NOMO-1 treated with dmso at 0.1 percent for 144 hours (cell line): ENCODE measurements around the gene CCND2.
A peak's percentile ranks its signal among the peaks of the same experiment; 100 is the strongest.

Experiments used
- DNase-seq: peaks from one replicate; lab custom pipeline; 2025; ENCODE audit not compliant: unreplicated experiment; lab: John Stamatoyannopoulos, UW

Gene CCND2

DNA sequence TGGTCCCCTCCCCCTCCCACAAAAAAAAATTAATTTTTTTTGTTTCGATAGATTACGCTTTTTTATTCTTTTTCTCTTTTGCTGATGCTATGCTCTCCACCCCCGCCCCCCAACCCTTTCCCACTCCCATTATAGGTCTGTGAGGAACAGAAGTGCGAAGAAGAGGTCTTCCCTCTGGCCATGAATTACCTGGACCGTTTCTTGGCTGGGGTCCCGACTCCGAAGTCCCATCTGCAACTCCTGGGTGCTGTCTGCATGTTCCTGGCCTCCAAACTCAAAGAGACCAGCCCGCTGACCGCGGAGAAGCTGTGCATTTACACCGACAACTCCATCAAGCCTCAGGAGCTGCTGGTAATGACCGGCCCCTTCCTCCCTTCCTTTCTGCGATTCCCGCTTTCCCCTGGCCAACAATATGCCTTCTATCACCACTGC lies 2.3 kb downstream of the CCND2 start:
- no peak for DNase-seq

GRCh38 chr12:4276524-4277204 lies 3.1 kb downstream of the CCND2 start:
- peak; percentile 39 for DNase-seq

DNA sequence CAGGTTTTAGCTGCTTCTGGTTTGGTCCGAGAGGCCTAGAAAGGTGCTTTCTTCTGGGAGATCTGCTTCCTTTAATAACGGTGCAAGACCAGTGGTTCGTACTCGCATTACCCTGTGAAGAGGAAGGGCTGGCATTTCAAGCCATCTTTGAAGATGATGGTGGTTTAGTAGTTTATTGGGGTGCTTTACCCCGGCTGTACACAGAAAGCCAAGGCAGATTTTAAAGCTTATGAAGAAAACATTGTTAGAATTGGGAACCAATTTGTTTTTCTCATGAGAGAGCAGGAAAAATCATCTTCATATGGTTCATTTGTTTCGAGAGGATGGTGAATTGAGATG lies 3.6 kb downstream of the CCND2 start:
- DNase-seq = no peak

- DNase-seq = no peak
These were observed 4.3 kb downstream of the CCND2 start for GRCh38 chr12:4277857-4278256.

DNA sequence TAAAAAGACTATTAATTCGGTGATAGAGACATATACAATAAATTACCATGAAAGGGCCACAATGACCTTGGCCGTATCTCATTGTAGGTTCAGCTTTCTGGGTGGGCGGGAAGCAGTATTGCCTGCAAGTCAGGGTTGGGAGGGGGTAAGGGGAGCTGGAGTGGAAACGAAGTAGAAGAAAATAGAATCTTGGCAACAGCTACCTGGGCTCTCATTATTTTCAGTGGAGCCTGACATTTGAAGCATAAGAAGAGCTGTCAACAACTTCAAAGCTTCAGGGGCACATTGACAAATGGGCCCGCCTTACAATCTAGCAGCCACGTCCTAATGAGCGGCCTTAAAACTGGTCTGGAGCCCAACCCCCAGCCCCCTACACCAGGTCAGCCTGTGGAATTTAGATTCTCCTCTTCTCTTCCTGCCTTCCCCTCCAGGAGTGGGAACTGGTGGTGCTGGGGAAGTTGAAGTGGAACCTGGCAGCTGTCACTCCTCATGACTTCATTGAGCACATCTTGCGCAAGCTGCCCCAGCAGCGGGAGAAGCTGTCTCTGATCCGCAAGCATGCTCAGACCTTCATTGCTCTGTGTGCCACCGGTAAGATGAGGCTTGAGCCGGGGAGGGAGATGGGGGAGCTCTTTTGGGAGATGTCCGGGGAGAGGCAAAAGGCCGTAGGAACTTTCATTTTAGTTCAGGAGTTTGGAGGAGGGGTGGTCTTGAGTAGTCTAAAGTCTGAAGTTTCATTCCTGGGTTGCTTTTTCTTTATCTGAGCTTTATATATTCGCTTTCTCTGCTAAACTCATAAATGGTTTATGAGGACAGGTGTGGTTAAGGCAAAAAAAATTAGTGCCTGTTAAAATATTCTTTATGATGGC lies 5.0 kb downstream of the CCND2 start:
- DNase-seq = no peak

- DNase-seq = no peak
These were observed 5.7 kb downstream of the CCND2 start for GRCh38 chr12:4279198-4279690.

GRCh38 chr12:4280351-4281163 lies 7.0 kb downstream of the CCND2 start:
- no peak for DNase-seq

- DNase-seq = no peak
These were observed 7.7 kb downstream of the CCND2 start for GRCh38 chr12:4281173-4281654.

DNA sequence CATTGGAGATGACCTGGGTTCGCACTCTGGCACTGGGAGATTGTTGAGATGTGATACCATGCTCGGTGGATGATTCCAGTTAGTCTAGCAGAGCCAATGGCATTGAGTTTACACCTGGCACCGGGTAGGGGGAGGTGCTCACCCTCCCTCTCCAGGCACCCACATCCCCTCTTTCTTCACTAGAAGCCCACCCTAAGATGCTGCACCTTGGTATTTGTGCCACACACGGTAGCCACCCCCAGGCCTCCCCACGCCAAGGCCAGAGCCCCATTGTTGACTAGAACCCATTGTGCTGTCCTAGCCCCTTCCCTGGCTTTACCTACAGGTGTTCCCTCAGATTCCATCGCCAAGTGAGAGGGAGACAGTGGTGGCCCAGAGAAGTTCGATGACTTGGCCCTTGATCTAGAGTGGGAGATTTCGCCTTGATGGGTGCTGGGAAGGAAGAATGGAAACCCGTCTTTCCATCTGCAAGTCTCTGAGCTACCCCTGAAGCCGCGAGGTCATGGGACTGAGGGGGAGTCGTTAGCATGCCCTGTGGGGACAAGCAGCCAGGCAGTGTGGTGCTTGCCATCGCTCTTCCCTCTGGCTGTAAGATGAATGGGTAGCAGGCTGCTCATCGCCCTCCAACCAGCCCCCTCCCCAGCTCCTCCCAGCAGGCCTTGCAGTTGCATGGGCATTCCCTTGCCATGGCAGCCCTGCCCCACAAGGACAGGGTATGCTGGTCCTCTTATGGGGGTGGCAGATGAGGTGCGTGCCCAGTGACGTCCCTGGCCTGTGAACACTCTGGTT lies 8.7 kb downstream of the CCND2 start:
- DNase-seq = no peak

- no peak for DNase-seq
These were observed 9.4 kb downstream of the CCND2 start for GRCh38 chr12:4282892-4283511.

- DNase-seq = no peak
These were observed 10.1 kb downstream of the CCND2 start for GRCh38 chr12:4283512-4284255.

- no peak for DNase-seq
These were observed 10.7 kb downstream of the CCND2 start for GRCh38 chr12:4284306-4284705.

DNA sequence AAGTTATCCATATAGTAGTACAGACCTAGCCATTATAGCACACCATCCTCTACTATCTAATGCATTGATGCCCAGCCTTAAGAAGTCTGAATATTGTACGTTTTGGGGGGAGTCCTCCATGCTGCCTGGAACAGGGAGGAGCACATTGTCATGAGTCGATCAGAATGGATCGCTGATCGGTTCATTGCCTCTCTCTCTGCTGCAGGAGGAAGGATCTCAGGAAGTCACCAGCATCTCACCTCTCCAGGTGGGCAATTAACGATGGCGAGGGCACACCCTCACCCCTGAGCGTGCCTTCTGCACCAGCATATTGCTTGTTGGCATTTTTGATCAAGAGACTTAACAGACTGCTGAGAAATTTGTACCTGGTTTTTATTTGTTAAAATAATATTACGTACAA lies 11.5 kb downstream of the CCND2 start:
- no peak for DNase-seq

DNA sequence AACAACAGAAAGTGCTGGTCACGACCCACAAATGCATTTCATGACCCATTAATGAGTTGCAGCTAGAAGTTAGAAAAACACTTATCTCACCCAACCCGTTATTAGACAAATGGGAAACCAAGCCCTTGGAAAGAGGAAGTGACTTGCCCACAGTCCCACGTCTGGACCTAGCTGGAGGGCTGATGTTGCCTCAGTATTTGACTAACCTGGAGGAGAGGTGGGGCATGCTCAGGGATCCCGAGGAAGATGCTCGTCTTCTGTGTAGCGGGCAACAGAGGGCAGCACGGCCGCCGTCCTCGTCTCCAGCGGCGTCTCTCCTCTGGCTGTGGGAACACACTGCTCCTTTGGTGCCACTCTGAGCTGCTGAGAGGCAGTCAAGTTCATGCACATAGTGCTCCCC lies 12.7 kb downstream of the CCND2 start:
- no peak for DNase-seq

- no peak for DNase-seq
These were observed 13.3 kb downstream of the CCND2 start for GRCh38 chr12:4286771-4287317.

GRCh38 chr12:4287325-4288211 lies 14.0 kb downstream of the CCND2 start:
- no peak for DNase-seq

DNA sequence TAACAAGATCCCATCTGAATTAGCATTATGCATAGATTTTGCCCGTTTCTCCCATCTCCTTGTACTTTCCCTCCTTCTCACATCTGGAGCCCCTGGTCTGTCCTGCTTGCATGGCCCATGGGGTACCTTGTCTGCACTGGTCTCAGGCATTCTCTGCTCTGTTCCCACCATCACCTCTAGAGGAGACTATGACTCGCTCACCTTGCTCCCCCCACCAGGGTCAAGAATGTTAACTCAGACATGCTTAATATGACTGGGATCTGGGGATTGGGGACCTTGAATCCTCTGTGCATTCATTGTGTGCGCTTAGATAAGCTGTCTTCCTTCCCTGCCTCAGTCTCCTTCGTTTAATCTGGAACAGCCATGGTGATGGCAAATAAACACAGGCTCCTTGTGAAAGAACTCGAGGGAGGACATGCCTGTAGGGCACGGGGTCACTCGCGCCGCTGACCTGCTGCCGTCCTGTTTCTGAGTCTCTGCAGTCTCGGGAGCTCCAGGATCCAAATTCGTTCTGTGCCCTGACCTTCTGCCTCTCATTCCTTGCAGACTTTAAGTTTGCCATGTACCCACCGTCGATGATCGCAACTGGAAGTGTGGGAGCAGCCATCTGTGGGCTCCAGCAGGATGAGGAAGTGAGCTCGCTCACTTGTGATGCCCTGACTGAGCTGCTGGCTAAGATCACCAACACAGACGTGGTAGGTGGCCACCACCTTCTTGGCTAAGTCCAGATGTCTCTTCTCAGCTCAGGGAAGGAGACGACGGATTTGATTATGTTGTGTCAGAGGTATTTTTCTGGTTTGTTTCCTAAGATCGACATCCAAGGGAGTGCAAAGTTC lies 15.0 kb downstream of the CCND2 start:
- DNase-seq = no peak
